Stimulated activated naive CD8-positive, alpha-beta T cell treated with anti-CD3 and anti-CD28 coated beads, Interleukin-15, Interleukin-2, amounts not matched to agents 100 ng/mL and 50 ng/mL, for 24 hours (primary cell): Measurements from ENCODE around the gene PINK1.
"Not testable (repeated sequence)": the region's sequence is repeated elsewhere in the genome, so short reads cannot be mapped to it uniquely, and the experiment has no call there.

Source experiments
- H3K27ac Mint-ChIP-seq: one replicate; pipeline ENCODE4 v1.8.0; 2021; ENCODE audit warnings: mild to moderate bottlenecking, mixed read lengths
- H3K27me3 Mint-ChIP-seq: one replicate; pipeline ENCODE4 v1.8.0; 2021; ENCODE audit warnings: mixed read lengths
- H3K36me3 Mint-ChIP-seq: one replicate; pipeline ENCODE4 v1.8.0; 2021; ENCODE audit warnings: low read depth, mixed read lengths
- H3K4me1 Mint-ChIP-seq: one replicate; pipeline ENCODE4 v1.8.0; 2021; ENCODE audit warnings: low read depth, mixed read lengths
- H3K4me3 Mint-ChIP-seq: one replicate; pipeline ENCODE4 v1.8.0; 2021; ENCODE audit warnings: mild to moderate bottlenecking, mixed read lengths
- H3K9me3 Mint-ChIP-seq: one replicate; pipeline ENCODE4 v1.8.0; 2021; ENCODE audit warnings: mixed read lengths

The PINK1 gene

DNA sequence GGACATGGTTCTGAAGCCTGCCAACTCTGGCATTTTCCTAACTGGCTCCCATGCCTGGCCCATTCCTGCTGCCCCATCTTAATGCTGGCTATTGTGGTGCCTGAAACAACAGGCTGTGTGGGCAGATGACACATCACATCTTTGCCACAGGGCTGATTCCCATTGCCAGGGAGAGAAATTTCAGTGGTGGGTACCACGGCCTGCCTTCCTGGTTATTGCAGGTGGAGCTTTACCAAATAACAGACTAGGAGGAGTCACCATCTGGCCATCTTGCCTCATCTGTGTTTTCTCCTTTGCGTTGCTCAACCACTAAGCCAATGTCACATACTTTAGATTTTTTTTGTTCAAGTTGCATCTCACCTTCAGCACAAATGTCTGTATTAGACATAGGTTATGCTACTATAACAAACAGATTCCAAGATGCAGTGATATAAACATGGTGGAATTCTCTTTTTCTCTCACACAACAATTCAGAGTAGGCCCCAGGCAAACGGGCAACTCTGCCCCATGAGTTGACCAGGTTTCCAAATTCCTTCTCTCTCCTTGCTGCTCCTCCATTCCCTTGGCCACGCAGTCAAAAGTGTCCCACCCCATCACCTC, 30.3 kb upstream of the PINK1 start:
- Mint-ChIP-seq H3K27ac (no peak overlapping the region), H3K4me3 (no peak overlapping the region), H3K4me1 (no peaks in the 10 kb centered on the region), H3K36me3 (no peaks in the 10 kb centered on the region), H3K9me3 (no peaks in the 10 kb centered on the region), H3K27me3 (peaks cover 12% of the 10 kb centered on the region)

DNA sequence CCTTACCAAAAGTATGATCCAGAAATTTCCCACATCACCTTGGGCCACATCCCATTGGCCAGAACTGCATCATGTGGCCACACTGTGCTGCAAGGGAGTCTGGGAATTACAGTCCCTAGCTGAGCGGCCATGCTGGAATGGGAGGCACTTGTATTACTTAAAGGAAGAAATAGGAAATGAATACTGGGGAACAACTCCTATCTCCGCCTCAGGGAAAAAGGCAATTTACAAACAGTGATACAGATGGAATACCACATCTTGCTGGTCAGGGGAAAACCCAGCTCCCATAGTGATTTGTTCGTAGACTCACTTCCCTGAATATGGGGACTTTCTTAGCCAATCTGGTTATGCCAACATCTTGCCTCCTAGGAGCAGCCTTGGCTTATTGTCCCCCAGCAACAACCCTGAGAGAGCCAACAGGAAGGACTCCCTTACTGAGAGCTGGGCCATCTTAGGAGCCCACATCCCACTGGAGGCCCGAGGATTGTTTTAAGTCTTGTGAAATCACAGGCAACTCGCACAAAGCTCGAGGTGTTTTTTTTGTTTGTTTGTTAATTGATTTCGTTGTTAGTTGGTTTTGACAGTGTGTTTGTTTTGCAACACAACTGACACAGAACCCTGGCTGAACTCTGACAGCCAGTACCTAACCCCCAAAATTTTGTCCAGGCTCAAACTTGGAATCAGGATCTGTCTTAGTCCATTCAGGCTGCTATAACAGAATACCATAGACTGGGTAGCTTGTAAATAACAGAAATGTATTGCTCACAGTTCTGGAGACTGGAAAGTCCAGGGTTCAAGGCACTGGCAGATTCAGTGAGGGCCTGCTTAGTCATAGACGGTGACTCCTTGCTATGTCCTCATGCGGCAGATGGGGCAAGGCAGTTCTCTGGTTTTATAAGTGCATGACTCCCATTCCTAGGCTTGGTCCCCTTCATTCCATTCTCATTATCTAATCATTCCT, 29.5 kb upstream of the PINK1 start:
- Mint-ChIP-seq H3K4me1 (no peaks in the 10 kb centered on the region), H3K27me3 (peaks cover 12% of the 10 kb centered on the region), H3K36me3 (no peaks in the 10 kb centered on the region), H3K4me3 (no peak overlapping the region), H3K27ac (no peak overlapping the region), H3K9me3 (no peaks in the 10 kb centered on the region)

DNA sequence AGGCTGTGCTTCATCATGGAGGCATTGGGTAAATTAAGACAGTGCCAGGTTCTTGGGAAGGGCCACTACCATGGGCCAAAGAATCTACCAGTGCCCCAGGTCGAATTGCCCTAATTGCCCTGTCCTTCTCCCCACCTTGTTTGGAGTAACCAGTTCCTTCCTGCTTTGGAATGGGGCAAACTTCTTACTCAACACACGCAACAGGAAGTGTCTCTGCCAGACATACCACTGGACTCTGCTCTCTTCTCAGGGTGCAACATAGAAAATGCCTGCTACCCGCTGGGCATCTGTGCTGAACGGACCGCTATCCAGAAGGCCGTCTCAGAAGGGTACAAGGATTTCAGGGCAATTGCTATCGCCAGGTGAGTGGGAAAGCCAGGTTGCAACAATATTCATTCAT, 28.6 kb upstream of the PINK1 start:
- Mint-ChIP-seq H3K4me3 (no peak overlapping the region), H3K27ac (no peak overlapping the region), H3K36me3 (no peaks in the 10 kb centered on the region), H3K9me3 (no peaks in the 10 kb centered on the region), H3K27me3 (peaks cover 12% of the 10 kb centered on the region), H3K4me1 (no peaks in the 10 kb centered on the region)

DNA sequence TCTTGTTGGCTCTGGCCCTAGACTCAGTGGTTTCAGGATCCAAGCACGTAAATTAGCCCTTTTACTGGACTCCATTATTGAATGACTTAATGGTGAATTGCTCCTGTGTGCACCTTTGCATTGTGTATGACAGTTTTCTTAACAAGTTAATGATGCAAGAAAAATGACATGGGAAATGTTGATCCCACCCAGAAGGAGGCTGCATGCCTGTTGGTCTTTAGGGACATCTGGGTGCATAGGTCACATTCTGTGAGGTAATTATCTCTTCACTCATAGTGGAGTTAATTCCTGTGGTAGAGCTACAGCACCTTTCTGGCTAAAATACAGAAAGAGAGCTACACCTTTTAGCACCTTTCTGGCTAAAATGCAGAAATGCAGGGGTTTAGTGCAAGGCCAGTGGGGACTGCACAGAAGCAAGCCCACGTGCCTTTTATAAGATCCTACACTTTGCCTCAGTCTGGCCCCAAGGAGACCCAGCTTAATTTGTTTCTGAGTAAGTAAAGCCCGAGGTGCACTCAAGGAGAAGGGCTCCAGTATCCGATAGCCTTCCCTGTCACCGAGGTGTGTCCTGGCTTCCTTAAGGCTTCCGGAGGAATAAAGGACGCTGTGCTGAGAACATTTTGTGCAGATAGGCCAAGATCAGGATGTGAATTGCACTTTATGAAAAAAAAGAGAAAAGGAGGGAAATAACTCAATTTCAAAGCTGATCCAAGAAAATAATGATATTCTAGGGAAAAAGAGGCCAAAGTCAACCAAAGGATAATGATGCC, 26.3 kb upstream of the PINK1 start:
- not testable (repeated sequence) for H3K27ac Mint-ChIP-seq, H3K36me3 Mint-ChIP-seq, H3K4me3 Mint-ChIP-seq, H3K4me1 Mint-ChIP-seq, H3K9me3 Mint-ChIP-seq
- peaks cover 12% of the 10 kb centered on the region for H3K27me3 Mint-ChIP-seq

DNA sequence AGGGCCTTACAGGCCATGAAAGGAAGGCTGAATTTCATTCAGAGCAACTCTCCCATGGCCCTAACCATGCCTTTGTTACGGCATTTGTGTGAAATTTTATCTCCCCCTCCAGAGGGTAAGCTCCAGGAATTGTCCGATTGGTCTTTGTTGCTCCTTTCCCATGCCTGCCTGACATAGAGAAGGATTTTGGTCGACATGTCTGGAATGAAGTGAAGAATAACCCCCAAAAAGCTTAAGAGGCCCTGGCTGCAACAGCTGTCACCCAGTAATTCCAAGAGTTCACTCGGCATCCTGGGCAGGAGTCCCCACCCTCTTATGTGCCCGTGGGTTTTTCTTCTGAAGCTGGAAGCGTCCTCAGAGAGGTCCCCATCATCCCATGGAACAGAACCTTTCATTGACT, 23.7 kb upstream of the PINK1 start:
- H3K27me3 Mint-ChIP-seq = peaks cover 12% of the 10 kb centered on the region
- H3K36me3 Mint-ChIP-seq = no peaks in the 10 kb centered on the region
- no peak overlapping the region for H3K4me3 Mint-ChIP-seq
- no peaks in the 10 kb centered on the region for H3K4me1 Mint-ChIP-seq
- H3K9me3 Mint-ChIP-seq = no peaks in the 10 kb centered on the region
- no peak overlapping the region for H3K27ac Mint-ChIP-seq

DNA sequence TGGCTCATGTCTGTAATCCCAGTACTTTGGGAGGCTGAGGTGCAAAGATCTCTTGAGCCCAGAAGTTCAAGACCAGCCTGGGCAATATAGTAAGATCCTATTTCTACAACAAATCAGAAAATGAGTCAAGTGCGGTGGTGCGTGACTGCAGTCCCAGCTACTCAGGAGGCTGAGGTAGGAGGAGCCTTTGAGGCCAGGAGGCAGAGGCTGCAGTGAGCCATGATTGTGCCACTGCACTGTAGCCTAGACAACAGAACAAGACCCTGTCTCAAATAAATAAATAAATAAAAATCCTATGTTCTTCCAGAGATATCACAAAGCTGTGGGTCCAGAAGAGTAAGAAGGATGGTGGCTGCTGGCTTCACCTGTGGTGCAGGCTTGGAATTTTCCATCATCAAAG, 22.3 kb upstream of the PINK1 start:
- Mint-ChIP-seq H3K27ac (no peak overlapping the region), H3K4me1 (no peaks in the 10 kb centered on the region), H3K27me3 (peaks cover 7% of the 10 kb centered on the region), H3K9me3 (no peaks in the 10 kb centered on the region), H3K36me3 (no peaks in the 10 kb centered on the region), H3K4me3 (no peak overlapping the region)

DNA sequence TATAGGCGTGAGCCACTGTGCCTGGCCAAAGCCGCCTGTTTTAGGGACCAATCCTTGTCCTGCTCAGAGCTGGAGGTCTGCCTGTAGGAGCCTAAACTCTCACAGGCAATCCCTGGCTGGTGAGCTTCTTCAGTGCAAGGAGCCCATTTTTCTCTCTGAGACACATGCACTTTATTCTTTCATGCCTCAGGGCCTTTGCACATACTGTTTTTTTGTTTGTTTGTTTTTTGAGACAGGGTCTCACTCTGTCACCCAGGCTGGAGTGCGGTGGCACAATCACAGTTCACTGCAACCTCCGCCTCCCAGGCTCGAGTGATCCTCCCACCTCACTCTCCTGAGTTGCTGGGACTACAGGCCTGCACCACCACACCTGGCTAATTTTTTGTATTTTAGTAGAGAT, 21.6 kb upstream of the PINK1 start:
- no peak overlapping the region for H3K27ac Mint-ChIP-seq
- no peak overlapping the region for H3K4me3 Mint-ChIP-seq
- H3K4me1 Mint-ChIP-seq = no peaks in the 10 kb centered on the region

DNA sequence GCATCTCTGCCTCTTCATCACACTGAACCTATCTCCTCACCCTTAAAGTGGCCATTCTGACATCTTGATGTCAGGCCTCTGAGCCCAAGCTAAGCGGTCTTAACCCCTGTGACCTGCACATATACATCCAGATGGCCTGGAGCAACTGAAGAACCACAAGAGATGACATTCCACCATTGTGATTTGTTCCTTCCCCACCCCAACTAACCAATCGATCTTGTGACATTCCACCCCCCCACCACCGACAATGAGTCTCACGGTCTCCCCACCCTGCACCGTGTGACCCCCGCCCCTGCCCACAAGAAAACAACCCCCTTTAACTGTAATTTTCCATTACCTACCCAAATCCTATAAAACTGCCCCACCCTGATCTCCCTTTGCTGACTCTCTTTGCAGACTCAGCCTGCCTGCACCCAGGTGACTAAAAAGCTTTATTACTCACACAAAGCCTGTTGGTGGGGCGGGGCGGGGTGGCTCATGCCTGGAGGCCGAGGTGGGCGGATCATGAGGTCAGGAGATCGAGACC, 21.0 kb upstream of the PINK1 start:
- H3K4me1 Mint-ChIP-seq = no peaks in the 10 kb centered on the region
- H3K36me3 Mint-ChIP-seq = no peaks in the 10 kb centered on the region
- H3K27ac Mint-ChIP-seq = no peak overlapping the region
- H3K4me3 Mint-ChIP-seq = no peak overlapping the region
- peaks cover 3% of the 10 kb centered on the region for H3K27me3 Mint-ChIP-seq
- H3K9me3 Mint-ChIP-seq = no peaks in the 10 kb centered on the region

More for the DNA sequence above, 21.6 kb upstream of the PINK1 start:
- Mint-ChIP-seq H3K9me3 (no peaks in the 10 kb centered on the region), H3K36me3 (no peaks in the 10 kb centered on the region), H3K27me3 (peaks cover 2% of the 10 kb centered on the region)

DNA sequence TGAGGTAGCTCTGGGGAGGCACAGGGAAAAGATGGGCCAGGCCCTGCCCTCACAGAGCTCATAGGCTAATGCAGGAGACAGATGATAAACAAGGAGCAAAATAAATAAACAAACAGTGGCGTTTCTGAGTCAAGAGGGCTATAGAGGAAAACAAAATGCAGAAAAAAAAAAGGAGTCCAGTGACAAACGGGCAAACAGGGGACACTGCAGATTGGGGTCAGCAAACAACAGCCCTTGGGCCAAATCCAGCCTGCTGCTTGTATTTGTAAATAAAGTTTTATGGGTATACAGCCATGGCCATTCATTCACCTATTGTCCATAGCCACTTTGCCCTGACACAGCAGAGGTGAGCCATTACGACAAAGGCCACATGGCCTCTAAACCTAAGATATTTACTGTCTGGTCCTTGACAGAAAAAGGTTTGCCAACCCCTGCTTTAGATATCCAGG, 19.1 kb upstream of the PINK1 start:
- no peaks in the 10 kb centered on the region for H3K4me1 Mint-ChIP-seq
- H3K27ac Mint-ChIP-seq = no peak overlapping the region
- peaks cover 3% of the 10 kb centered on the region for H3K27me3 Mint-ChIP-seq
- no peaks in the 10 kb centered on the region for H3K9me3 Mint-ChIP-seq
- no peak overlapping the region for H3K4me3 Mint-ChIP-seq
- H3K36me3 Mint-ChIP-seq = no peaks in the 10 kb centered on the region

DNA sequence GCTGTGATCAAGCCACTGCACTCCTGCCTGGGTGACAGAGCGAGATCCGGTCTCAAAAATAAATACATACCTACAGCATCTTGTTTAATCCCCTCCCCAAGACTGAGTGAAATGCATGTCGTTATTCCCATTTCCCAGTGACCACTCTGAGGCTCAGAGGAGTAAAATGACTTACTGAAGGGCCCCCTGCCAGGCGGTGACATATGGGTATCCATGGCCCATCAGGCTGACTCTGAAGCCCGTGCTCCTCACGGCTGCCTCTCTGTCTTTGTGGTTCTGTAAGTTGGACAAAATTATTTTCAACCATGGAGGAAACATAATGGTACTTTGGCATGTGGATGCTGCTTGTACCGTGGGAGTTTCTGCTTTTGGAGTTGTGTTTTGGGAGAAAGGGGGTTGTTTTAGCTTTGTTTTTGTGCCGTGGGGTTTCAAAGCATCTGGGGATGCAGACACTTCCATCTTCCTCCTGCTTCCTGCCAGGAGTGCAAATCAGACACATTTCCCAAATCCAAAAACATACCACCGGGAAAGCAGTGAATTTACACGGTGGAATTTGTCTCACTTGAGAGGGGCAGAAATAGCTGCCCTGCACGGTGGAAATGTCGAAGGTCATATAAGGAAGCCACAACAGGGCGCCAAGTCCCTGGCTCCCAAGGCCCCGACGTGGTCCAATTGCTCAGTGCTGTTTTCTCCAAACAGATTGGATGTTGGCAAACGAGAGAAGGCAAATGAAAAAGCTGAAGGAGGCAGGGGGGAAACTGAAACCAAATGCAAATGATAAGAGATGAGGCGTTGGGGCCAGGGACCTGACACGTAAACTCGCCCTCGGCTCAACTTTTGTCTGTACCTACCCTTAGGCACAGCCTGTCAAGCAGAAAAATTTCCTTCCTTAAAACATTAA, 17.1 kb upstream of the PINK1 start:
- no peaks in the 10 kb centered on the region for H3K36me3 Mint-ChIP-seq
- H3K9me3 Mint-ChIP-seq = no peaks in the 10 kb centered on the region
- H3K4me3 Mint-ChIP-seq = no peak overlapping the region
- H3K4me1 Mint-ChIP-seq = no peaks in the 10 kb centered on the region
- peaks cover 7% of the 10 kb centered on the region for H3K27me3 Mint-ChIP-seq
- H3K27ac Mint-ChIP-seq = no peak overlapping the region

DNA sequence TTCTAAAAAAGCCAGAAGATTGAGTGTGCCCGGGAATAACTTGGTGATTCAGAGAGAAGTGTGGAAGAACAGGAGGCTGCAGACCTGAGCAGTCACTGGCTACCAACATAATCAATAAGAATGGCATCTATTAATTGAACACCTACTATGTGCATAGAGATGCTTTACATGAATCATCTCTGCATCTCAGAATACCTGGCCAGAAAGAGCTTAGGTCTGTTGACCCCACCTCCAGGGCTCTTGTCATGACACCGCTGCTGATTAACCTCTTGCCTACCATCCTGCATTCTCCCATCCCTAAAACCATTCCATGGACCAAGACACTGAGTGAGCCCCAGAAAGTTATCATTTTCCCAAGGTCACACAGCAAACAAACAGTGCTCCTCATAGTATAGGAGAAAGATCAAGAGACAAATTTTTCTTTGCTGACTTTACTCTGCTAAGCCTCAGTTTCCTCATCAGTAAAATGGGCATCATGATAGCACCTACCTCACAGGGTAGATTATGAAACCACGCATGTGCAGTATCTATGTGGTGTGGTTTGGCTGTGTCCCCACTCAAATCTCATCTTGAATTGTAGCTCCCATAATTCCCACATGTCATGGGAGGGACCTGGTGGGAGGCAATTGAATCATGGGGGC, 16.3 kb upstream of the PINK1 start:
- H3K9me3 Mint-ChIP-seq = no peaks in the 10 kb centered on the region
- H3K27ac Mint-ChIP-seq = no peak overlapping the region
- no peaks in the 10 kb centered on the region for H3K4me1 Mint-ChIP-seq
- no peaks in the 10 kb centered on the region for H3K36me3 Mint-ChIP-seq
- peaks cover 7% of the 10 kb centered on the region for H3K27me3 Mint-ChIP-seq
- H3K4me3 Mint-ChIP-seq = no peak overlapping the region

DNA sequence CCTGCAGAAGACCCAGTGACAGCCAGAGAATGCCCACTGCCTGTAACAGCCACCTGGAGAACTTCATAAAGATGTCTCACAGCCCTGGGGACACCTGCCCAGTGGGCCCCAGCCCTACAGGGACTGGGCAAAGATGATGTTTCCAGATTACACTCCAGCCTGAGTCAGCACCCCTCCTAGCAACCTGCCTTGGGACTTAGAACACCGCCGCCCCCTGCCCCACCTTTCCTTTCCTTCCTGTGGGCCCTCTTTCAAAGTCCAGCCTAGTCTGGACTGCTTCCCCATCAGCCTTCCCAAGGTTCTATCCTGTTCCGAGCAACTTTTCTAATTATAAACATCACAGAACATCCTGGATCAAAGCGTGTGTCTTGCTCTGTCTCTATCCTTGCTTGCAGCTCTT, 14.7 kb upstream of the PINK1 start:
- Mint-ChIP-seq H3K27me3 (peaks cover 7% of the 10 kb centered on the region), H3K4me3 (no peak overlapping the region), H3K36me3 (no peaks in the 10 kb centered on the region), H3K27ac (no peak overlapping the region), H3K9me3 (no peaks in the 10 kb centered on the region), H3K4me1 (no peaks in the 10 kb centered on the region)

DNA sequence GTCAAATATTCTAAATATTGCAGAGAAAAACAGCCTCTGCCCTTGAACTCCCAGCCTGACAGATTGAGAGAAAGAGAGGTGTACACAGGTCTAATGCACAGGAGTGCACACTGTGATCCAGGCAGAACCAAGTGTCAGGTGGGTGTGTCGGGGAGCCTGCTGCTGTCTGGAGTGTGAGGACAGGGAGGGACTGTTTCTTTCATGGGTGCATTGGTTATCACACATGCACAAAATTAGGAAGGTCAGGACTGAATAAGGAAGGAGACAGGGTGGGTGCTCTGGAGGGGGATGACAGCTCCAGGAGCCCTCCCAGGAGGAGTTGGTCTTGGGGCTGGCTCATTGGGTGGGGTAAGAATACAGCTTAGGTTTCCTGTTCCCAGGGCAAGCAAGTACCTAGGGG, 13.3 kb upstream of the PINK1 start:
- no peak overlapping the region for H3K4me3 Mint-ChIP-seq

DNA sequence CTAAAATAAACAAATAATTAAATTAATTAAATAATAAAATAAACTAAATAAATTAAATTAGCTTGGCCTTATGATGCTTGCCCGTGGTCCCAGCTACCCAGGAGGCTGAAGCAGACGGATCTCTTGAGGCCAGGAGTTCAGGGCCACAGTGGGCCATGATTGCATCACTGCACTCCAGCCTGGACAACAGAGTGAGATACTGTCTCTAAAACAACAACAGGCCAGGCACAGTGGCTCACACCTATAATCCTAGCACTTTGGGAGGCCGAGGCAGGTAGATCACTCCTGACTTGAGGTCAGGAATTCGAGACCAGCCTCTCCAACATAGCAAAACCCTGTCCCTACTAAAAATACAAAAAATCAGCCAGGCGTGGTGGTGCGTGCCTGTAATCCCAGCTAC, 12.2 kb upstream of the PINK1 start:
- no peak overlapping the region for H3K4me3 Mint-ChIP-seq
- peaks cover 10% of the 10 kb centered on the region for H3K27me3 Mint-ChIP-seq
- H3K27ac Mint-ChIP-seq = no peak overlapping the region
- no peaks in the 10 kb centered on the region for H3K9me3 Mint-ChIP-seq
- H3K4me1 Mint-ChIP-seq = no peaks in the 10 kb centered on the region
- no peaks in the 10 kb centered on the region for H3K36me3 Mint-ChIP-seq

More for the DNA sequence above, 13.3 kb upstream of the PINK1 start:
- no peaks in the 10 kb centered on the region for H3K9me3 Mint-ChIP-seq
- H3K27me3 Mint-ChIP-seq = peaks cover 7% of the 10 kb centered on the region
- H3K27ac Mint-ChIP-seq = no peak overlapping the region
- no peaks in the 10 kb centered on the region for H3K36me3 Mint-ChIP-seq
- H3K4me1 Mint-ChIP-seq = no peaks in the 10 kb centered on the region
